ENCODE results near the gene TMEM178B.
"Not testable (repeated sequence)": the region's sequence is repeated elsewhere in the genome, so short reads cannot be mapped to it uniquely, and the experiment has no call there.

Gene TMEM178B

GRCh38 chr7:141317033-141317585, 243.2 kb downstream of the TMEM178B start:
- DNase-seq = no peak

GRCh38 chr7:141320287-141320686, 246.4 kb downstream of the TMEM178B start:
- DNase-seq = no peak

- no peak for DNase-seq
Observed at GRCh38 chr7:141322383-141322782, 248.5 kb downstream of the TMEM178B start.

- no peak for DNase-seq
Observed at GRCh38 chr7:141323826-141324225, 250.0 kb downstream of the TMEM178B start.

- DNase-seq = no peak
Observed at GRCh38 chr7:141324870-141325269, 251.0 kb downstream of the TMEM178B start.

- no peak for DNase-seq
Observed at GRCh38 chr7:141325275-141325674, 251.4 kb downstream of the TMEM178B start.

- no peak for DNase-seq
Observed at GRCh38 chr7:141328290-141328689, 254.4 kb downstream of the TMEM178B start.

GRCh38 chr7:141330285-141330684, 256.4 kb downstream of the TMEM178B start:
- not testable (repeated sequence) for DNase-seq

GRCh38 chr7:141333459-141333858, 259.6 kb downstream of the TMEM178B start:
- no peak for DNase-seq

- DNase-seq = no peak
Observed at GRCh38 chr7:141335164-141335563, 261.3 kb downstream of the TMEM178B start.

- DNase-seq = no peak
Observed at GRCh38 chr7:141339603-141340002, 265.7 kb downstream of the TMEM178B start.

- DNase-seq = no peak
Observed at GRCh38 chr7:141340991-141341390, 267.1 kb downstream of the TMEM178B start.

GRCh38 chr7:141342621-141343408, 269.0 kb downstream of the TMEM178B start:
- DNase-seq = no peak

- DNase-seq = no peak
Observed at GRCh38 chr7:141344153-141344935, 270.5 kb downstream of the TMEM178B start.

GRCh38 chr7:141348728-141349127, 274.9 kb downstream of the TMEM178B start:
- no peak for DNase-seq

- no peak for DNase-seq
Observed at GRCh38 chr7:141349338-141349737, 275.5 kb downstream of the TMEM178B start.

- DNase-seq = no peak
Observed at GRCh38 chr7:141349804-141350203, 275.9 kb downstream of the TMEM178B start.

GRCh38 chr7:141351175-141351574, 277.3 kb downstream of the TMEM178B start:
- DNase-seq = no peak

- no peak for DNase-seq
Observed at GRCh38 chr7:141352955-141353354, 279.1 kb downstream of the TMEM178B start.

- peak in 1 of 2 experiments; percentile 21 for DNase-seq
Observed at GRCh38 chr7:141354251-141354650, 280.4 kb downstream of the TMEM178B start.

- DNase-seq = no peak
Observed at GRCh38 chr7:141355032-141355431, 281.2 kb downstream of the TMEM178B start.

GRCh38 chr7:141356161-141356560, 282.3 kb downstream of the TMEM178B start:
- DNase-seq = no peak

- DNase-seq = no peak
Observed at GRCh38 chr7:141358386-141358785, 284.5 kb downstream of the TMEM178B start.

- DNase-seq = no peak
Observed at GRCh38 chr7:141359262-141359661, 285.4 kb downstream of the TMEM178B start.

All from Kasumi-1 (cell line).